ENCODE data around the gene DNM1L.

Gene DNM1L

DNA sequence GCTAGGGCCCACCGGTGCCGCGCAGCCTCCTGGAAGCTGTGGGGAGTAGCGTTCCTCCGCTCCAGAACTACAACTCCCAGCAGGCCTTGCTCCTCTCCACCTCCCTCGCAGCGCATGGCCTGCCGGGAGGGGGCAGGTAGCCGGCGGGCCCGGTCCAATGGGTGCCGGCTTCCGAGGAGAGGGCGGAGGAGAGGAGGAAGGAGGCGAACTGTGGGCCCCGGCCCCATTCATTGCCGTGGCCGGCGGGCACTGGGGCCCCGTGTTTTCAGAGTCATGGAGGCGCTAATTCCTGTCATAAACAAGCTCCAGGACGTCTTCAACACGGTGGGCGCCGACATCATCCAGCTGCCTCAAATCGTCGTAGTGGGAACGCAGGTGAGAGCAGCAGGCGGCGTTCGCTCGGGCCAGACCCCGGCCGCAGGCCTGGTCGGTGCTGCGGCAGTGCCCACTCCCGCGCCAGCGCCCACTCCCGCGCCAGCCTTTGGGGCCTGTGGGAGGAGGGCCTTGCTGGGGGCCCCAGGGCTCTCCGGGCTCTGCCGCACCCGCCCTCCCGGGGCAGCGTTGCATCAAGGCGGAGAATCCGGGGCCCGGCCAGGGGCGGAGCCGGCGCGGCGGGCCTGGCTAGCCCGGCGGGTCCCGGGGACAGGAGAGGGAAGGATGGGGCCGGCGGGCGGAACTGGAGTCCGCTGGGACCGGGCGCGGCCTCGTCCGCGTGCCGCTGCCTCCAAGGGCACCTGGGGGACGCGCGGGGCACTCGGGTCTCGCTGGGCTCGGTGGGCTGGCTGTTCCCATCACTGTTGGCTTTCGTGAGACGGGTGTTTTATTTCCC is at the start of gene DNM1L:
TSS of gene DNM1L (plus strand) at position 211 of the 829 bp plus-strand sequence. CDS start at position 274, 63 bp downstream.
- DNase-seq (ENCODE audit: low read depth), result peak; percentile 98

GRCh38 chr12:32641287-32641901 is 37.7 kb upstream of the DNM1L start:
- DNase-seq (ENCODE audit: low read depth), result no peak

DNA sequence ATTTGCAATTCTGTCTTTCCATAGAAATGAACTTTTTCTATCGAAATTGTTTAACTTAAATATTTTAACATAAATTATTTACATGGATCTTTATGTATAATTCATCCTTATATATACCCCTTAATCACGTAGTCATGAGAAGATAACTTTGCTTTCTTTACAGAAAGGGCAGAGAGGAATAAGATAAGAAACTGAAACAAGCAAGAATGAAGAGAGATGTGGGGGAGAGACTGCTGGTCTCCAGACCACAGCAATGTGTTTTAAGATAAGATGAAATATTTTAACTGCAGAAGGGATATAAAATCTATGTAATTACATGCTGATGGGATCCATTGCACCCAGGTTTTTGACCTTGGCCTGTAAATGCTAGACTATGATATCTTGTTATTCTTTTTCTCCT is 34.7 kb upstream of the DNM1L start:
- peak; percentile 45 for DNase-seq (ENCODE audit: low read depth)

- DNase-seq (ENCODE audit: low read depth), result no peak
Measured at GRCh38 chr12:32647275-32647674, 31.8 kb upstream of the DNM1L start.

DNA sequence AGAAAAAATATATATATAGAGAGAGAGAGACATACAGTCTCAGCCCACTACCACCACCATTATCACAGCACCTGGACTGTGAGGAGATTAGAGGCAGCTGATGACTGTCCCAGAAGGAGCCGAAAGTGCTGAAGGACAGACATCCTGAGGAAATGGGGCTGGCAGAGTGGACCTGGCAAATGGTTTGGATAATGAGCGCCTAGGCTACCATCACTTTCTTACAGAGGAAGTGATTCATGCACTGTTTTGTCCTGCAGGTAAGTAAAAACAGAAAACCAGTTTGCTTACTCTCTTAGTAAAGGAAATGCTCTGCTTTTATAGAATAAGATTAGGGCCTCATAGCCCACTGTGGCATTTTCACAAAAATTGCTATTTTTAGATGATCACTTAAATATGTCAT is 28.6 kb upstream of the DNM1L start:
- DNase-seq (ENCODE audit: low read depth), result peak; percentile 23

DNA sequence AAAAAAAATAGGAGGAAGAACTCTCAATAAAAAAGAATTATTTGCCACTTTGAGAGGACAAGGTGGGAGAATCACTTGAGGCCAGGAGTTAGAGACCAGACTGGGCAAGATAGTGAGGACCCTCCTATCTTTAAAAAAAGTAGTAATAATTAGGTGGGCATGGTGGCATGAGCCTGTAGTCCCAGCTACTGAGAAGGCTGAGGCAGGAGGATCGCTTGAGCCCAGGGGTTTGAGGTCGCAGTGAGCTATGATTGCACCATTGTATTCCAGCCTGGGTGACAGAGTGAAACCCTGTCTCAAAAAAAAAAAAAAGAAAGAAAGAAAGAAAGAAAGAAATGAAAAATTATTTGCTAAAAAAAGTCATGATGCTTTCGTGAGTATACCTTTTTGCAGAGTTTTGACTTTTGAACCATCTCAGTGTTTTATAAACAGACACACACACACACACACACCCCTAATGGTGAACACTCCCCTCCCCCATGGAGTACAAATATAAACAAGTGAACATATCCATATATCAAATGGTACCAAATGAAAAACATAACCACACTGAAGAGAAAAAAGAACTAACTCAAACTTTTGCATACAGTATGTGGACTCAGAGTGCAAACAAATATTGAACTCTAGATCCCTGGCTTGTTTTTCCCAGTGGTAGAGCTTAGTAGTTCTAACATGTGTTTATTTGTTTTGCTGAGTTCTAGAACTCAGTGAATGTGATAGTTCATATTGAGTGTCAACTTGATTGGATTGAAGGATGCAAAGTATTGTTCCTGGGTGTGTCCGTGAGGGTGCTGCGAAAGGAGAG is 27.7 kb upstream of the DNM1L start:
- no peak for DNase-seq (ENCODE audit: low read depth)

- no peak for DNase-seq (ENCODE audit: low read depth)
Measured at GRCh38 chr12:32651956-32652210, 27.2 kb upstream of the DNM1L start.

DNA sequence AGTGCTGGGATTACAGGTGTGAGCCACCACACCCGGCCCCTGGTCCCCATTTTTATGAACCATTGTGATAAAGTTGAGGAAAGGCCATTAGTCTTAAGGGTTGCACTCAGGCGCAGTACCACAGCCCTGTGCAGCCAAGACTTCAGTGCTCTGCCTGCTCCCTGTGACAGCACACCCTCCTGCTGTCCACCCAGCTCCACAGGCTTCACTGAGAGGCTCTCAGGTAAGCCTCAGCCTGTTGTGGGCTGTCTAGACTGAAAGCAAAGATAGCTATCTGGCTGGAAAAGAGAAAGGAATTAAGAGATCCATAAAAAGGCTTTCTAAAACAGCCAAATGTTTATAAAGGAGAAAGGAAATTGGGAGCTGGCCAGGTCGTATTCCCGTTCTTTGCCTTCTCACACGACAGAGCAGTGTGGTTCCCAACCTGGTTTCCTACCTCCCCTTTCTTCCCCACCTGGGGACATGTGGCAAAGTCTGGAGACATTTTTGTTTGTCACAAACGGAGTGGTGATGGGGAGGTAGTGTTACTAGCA is 19.1 kb upstream of the DNM1L start:
- DNase-seq (ENCODE audit: low read depth), result no peak

DNA sequence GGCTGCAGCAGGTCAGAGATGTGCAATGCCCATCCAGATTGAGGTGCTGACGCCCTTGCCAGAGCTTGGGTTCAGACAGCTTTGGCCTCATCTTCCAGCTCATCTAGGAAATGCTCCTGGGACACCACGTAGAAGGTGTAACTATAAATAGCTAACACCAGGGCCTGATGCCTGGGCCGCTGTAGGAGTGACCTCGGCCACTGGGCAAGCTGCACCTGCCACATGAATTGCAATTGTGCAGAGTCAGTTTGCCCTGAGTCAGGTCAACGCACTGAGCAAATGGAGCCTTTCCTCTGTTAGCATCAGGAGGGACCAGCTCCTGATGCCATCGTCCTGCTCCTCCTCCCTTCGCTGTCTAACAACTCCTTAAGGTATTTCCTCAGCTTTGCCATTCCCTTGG is 17.4 kb upstream of the DNM1L start:
- DNase-seq (ENCODE audit: low read depth), result no peak

- DNase-seq (ENCODE audit: low read depth), result no peak
Measured at GRCh38 chr12:32662665-32663064, 16.4 kb upstream of the DNM1L start.

DNA sequence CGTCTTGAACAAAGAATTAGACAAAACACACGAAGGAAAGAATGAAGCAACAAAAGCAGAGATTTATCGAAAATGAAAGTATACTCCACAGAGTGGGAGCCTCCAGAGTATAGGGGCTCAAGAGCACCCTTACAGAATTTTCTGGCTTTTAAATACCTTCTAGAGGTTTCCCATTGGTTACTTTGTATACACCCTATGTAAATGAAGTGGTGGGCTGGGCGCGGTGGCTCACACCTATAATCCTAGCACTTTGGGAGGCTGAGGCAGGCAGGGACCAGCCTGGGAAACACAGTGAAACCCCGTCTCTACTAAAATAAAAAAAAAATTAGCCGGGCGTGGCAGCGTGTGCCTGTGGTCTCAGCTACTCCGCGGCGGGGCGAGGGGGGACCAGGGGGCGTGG is 13.1 kb upstream of the DNM1L start:
- DNase-seq (ENCODE audit: low read depth), result no peak

GRCh38 chr12:32669584-32669983 is 9.5 kb upstream of the DNM1L start:
- DNase-seq (ENCODE audit: low read depth), result no peak

DNA sequence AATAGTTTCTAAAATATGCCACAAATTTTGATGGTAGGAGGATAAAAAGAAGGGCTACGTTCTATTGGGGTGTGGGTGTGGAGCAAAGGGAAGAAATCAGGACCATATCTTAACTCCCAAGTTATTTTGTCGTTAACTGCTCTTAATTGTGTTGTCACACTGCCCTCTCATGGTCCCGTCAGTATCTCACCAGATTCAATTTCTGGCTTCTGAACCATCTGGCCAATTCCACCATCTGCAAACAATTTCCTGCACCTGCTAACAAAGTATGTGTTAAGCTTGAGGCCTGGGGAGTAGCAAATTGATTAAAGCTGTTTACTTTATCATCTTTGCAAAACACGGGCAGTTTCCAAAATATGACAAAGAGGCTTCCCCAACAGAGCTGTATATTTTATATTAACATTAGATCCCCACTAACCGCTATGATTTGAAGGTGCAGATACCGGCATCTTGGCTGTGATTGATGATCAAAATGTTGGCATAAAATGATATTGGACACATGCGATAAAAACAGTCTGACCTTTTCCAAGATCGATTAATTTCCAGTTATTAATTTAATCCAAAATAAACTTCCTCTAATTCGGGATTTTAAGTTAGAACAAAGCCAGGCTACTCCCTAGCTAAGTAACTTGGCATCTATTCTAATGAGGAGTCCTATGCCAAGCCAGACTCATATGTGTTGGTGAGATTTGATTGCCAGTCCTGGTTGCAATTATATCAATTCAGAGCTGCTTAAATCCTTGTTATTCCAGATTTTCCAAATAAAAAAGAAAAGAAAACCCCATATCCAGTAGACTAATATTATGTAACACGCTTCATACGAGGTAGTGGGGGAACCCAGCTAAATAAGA is 6.9 kb upstream of the DNM1L start:
- peak; percentile 80 for DNase-seq (ENCODE audit: low read depth)

- DNase-seq (ENCODE audit: low read depth), result no peak
Measured at GRCh38 chr12:32679920-32680237, 778 bp downstream of the DNM1L start.

GRCh38 chr12:32680787-32681186 is 1.7 kb downstream of the DNM1L start:
- DNase-seq (ENCODE audit: low read depth), result no peak

DNA sequence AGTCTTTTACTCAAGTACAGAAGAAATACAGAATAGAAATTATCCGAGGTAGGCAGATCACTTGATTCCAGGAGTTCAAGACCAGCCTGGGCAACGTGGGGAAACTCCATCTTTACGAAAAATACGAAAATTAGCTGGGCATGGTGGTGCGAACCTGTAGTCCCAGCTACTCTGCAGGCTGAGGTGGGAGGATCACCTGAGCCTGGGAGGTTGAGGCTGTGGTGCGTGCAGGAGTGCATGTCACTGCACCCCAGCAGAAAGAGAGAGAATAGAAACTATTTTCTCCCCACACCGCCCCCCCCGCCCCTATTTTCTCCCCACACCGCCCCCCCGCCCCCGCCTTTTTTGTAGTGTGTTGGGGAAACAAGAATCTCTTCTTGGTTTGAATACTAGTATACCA is 2.2 kb downstream of the DNM1L start:
- DNase-seq (ENCODE audit: low read depth), result no peak

- no peak for DNase-seq (ENCODE audit: low read depth)
Measured at GRCh38 chr12:32686340-32686739, 7.2 kb downstream of the DNM1L start.

DNA sequence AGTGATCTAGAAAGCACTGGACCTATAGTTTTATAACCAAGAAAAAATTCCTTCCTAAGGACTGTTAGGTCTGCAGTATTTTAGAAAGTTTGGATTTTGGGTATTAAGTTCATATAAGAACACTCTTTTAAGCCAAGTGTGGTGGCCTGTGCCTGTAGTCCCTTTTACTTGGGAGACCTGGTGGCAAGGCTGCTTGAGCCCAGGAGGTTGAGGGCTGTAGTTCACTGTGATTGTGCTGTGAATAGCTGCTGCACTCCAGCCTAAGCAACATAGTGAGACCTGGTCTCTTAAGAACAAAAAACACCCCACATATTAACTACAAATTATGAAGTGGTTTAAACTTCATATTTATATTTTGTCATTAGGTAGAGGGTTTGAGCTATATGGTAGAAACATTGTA is 9.7 kb downstream of the DNM1L start:
- DNase-seq (ENCODE audit: low read depth), result no peak

GRCh38 chr12:32690927-32691326 is 11.8 kb downstream of the DNM1L start:
- DNase-seq (ENCODE audit: low read depth), result no peak

GRCh38 chr12:32692358-32692757 is 13.3 kb downstream of the DNM1L start:
- no peak for DNase-seq (ENCODE audit: low read depth)

DNA sequence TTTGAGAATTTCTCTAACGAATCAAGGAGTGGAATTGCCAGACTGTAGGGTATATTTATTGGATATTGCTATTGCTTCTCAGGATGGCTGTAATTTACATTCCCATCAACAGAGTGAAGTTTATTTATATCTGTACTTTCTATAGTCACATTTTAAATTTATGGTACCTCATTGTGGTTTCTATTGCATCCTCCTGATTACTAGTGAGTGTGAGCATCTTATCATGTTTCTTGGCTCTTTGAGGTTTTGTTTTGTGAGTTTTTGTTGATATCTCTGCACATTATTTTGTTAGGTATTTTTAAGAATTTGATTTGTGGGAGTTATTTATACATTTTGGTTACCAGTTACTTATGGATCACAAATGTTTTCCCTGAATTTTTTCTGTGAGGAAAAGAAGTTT is 13.9 kb downstream of the DNM1L start:
- DNase-seq (ENCODE audit: low read depth), result no peak

DNA sequence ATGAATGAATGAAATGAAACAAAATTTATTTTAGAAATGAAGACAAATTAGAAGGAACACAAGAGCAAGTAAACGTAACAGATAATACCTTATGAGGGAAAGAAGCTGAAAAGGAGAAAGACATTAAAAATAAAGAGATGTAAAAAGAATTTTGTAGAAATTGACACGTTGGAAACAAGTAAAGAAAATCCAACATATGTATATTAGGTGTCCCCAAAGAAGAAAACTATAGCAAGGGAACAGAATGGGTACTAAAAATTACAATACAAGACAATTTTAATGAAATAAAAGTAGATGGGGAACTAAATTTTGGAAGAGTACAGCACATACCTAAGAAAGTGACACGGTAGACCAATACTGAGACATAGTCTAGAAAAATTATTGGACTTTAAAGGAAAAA is 16.7 kb downstream of the DNM1L start:
- no peak for DNase-seq (ENCODE audit: low read depth)

Data from iris pigment epithelial cell (primary cell).